Activated T-cell treated with anti-CD3 and anti-CD28 coated beads for 48 hours (primary cell): ENCODE measurements around the gene ZEB2.

Experiments
- DNase-seq: peaks from one replicate; pipeline ENCODE4 v3.0.0-alpha.2; 2020; ENCODE audit warnings: low read depth

Gene ZEB2

GRCh38 chr2:144495227-144496091, 24.5 kb downstream of the ZEB2 start:
- DNase-seq = no peak

- DNase-seq = no peak
Observed at GRCh38 chr2:144493027-144493809, 26.7 kb downstream of the ZEB2 start.

- DNase-seq = no peak
Observed at GRCh38 chr2:144490857-144491256, 29.1 kb downstream of the ZEB2 start.

GRCh38 chr2:144490017-144490416, 29.9 kb downstream of the ZEB2 start:
- DNase-seq = no peak

- DNase-seq = no peak
Observed at GRCh38 chr2:144489315-144489916, 30.5 kb downstream of the ZEB2 start.

- DNase-seq = no peak
Observed at GRCh38 chr2:144484201-144484948, 35.5 kb downstream of the ZEB2 start.

- no peak for DNase-seq
Observed at GRCh38 chr2:144481666-144482065, 38.3 kb downstream of the ZEB2 start.

GRCh38 chr2:144481109-144481508, 38.8 kb downstream of the ZEB2 start:
- DNase-seq = no peak

GRCh38 chr2:144480285-144480684, 39.6 kb downstream of the ZEB2 start:
- no peak for DNase-seq

- no peak for DNase-seq
Observed at GRCh38 chr2:144479659-144480058, 40.3 kb downstream of the ZEB2 start.

GRCh38 chr2:144479138-144479537, 40.8 kb downstream of the ZEB2 start:
- no peak for DNase-seq

GRCh38 chr2:144477957-144478311, 42.0 kb downstream of the ZEB2 start:
- no peak for DNase-seq

- DNase-seq = no peak
Observed at GRCh38 chr2:144477281-144477956, 42.5 kb downstream of the ZEB2 start.

- no peak for DNase-seq
Observed at GRCh38 chr2:144476682-144477081, 43.2 kb downstream of the ZEB2 start.

GRCh38 chr2:144475569-144476275, 44.2 kb downstream of the ZEB2 start:
- no peak for DNase-seq

GRCh38 chr2:144475044-144475443, 44.9 kb downstream of the ZEB2 start:
- DNase-seq = no peak

GRCh38 chr2:144474017-144474416, 45.9 kb downstream of the ZEB2 start:
- DNase-seq = no peak

GRCh38 chr2:144472911-144473310, 47.0 kb downstream of the ZEB2 start:
- DNase-seq = no peak

- no peak for DNase-seq
Observed at GRCh38 chr2:144472046-144472412, 47.9 kb downstream of the ZEB2 start.

- no peak for DNase-seq
Observed at GRCh38 chr2:144471305-144472045, 48.4 kb downstream of the ZEB2 start.
